Cardiac fibroblast (primary cell): ENCODE data around the gene PLCL2.

Experiments used
- DNase-seq, 2 donors: peaks; one replicate each; pipeline versions ENCODE4 v3.0.0 to v3.0.0-alpha.2; 2010; ENCODE audit warnings: low read depth in 2 of 2
- H3K4me3 ChIP-seq, 2 donors: replicated peaks in 1 of 2; 1 replicate in 1 of 2; 2 replicates in 1 of 2; pipeline ENCODE4 v1.5.1; 2011; ENCODE audit warnings: low read depth in 2 of 2, low read length in 2 of 2, mild to moderate bottlenecking in 2 of 2, moderate library complexity in 1 of 2
- CTCF ChIP-seq: IDR thresholded peaks from one replicate; pipeline ENCODE4 v1.5.1; 2011; ENCODE audit warnings: low read depth, mild to moderate bottlenecking, low read length, inconsistent platforms

PLCL2 gene

GRCh38 chr3:16937326-16937845 is 52.6 kb downstream of the PLCL2 start:
- DNase-seq = no peak
- H3K4me3 ChIP-seq = no peak overlapping the region
- TF ChIP-seq CTCF = no peak

DNA sequence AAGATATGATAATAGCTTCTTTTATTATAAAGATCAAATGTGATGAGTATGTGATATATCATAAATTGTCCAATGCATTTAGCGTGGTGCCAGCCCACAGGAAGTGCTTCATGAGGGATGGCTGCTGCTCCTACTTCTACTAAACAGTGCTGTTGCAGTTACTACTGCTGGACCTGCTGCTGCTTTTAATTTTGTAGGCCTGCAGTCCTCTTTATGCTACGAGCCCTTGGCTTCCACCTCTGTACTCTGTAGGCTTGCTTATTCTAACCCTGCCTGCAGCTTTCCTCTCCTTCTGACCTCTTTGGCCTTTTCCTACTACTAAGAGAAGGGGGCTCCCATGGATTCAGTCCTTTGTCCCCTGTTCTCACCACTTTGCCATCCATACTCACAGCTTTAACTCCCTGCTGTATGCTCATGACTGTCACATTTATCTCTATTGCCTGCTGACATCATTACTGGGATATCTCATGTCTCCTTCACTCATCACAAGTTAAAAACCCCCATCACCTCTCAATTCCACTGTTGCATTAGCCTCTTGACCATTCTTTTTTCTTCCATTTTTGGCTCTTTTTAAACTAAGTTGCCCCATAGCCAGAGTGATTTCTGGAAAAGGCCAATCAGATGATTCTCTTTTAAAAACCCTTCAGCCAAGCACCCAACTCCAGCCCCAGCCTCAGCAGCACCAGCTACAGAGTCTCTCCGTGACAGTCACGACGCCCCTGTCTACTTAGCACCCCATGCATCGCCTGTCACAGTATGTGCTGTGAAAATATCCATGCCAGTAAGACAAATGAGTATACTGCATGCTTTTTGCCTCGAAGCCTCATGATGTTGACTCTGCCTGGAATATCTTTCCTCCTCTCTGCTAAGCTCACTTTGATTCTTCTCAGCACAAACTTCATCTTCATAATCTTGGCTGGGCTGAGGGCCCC is 56.3 kb downstream of the PLCL2 start:
- DNase-seq = no peak
- TF ChIP-seq CTCF = no peak
- no peak overlapping the region for H3K4me3 ChIP-seq

- no peak for DNase-seq
- H3K4me3 ChIP-seq = no peak overlapping the region
- TF ChIP-seq CTCF = no peak
Measured at GRCh38 chr3:16942955-16943354, 58.2 kb downstream of the PLCL2 start.

DNA sequence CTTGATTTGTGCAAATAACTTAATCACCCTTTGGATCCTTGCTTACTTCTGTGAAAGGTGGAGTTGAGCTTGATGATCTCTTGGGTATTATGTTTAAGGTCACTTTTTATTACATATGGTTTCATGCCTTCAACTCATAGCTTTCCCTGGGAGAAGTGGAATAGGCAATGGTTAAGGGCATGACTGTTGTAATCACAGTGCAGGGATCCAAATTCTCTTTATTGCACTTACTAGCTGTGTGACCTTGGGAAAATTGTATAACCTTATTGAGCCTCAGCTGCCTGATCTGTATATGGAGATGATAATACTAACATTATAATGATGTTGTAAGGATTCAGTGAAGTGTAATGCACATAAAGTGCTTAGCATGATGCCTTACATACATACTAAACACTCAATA is 59.1 kb downstream of the PLCL2 start:
- H3K4me3 ChIP-seq = no peak overlapping the region
- DNase-seq = no peak
- no peak for TF ChIP-seq CTCF

GRCh38 chr3:16944356-16944755 is 59.6 kb downstream of the PLCL2 start:
- DNase-seq = no peak
- no peak overlapping the region for H3K4me3 ChIP-seq
- TF ChIP-seq CTCF = no peak

- H3K4me3 ChIP-seq = no peak overlapping the region
- DNase-seq = peak; percentile 41 to 74
- TF ChIP-seq CTCF = no peak
Measured at GRCh38 chr3:16945330-16945729, 60.6 kb downstream of the PLCL2 start.
